T-cell (primary cell): Measurements from ENCODE around the gene TRIOBP. TPM values are rescaled to one million over a fixed set of nuclear protein-coding genes. Genes with fewer than 3 reads are reported as not detected.

ENCODE experiments used
- ATAC-seq, 4 experiments: fragments of 200-7000 bp in 3 of 4; fragments of 150-1000 bp in 1 of 4; cut with Tn5 transposase; replicated peaks in 1 of 4; 1 replicate in 3 of 4; 2 replicates in 1 of 4; pipeline ENCODE4 v1.10.0; 2021; ENCODE audit warnings: moderate library complexity in 3 of 4, mild to moderate bottlenecking in 2 of 4, moderate number of reproducible peaks in 1 of 4
- CTCF ChIA-PET, 2 donors: fragments of 300-600 bp; sonication (Branson Sonifier 250); formaldehyde crosslinking; loops; one replicate each; lab custom pipeline; 2022; ENCODE audit warnings: antibody characterized with exemption in 2 of 2; lab: Charles Lee
- POLR2A ChIA-PET, 2 donors: fragments of 300-600 bp; sonication (Branson Sonifier 250); formaldehyde crosslinking; loops; one replicate each; lab custom pipeline; 2022; ENCODE audit warnings: antibody characterized with exemption in 2 of 2; lab: Charles Lee
- DNase-seq, 35 experiments: peaks; one replicate each; pipeline versions ENCODE4 v3.0.0 to v3.0.0-alpha.2; 2013 to 2023
- H3K27ac ChIP-seq: one replicate; pipeline ENCODE4 v1.5.1; 2013; ENCODE audit warnings: low read length
- H3K27me3 ChIP-seq, 2 experiments: replicated peaks in 1 of 2; 1 replicate in 1 of 2; 2 replicates in 1 of 2; pipeline versions ENCODE4 v1.6.1 to v1.7.0; 2013; ENCODE audit warnings: low read length in 1 of 2, mixed read lengths in 1 of 2; ENCODE audit not compliant: control insufficient read depth in 2 of 2, insufficient read depth in 2 of 2; ENCODE audit errors: extremely low read depth in 1 of 2
- H3K36me3 ChIP-seq, 2 donors: 1 replicate in 1 of 2; 2 replicates in 1 of 2; pipeline versions ENCODE4 v1.6.1 to v1.7.0; 2013; ENCODE audit warnings: low read length in 1 of 2; ENCODE audit not compliant: control insufficient read depth in 2 of 2, insufficient read depth in 1 of 2; ENCODE audit errors: extremely low read depth in 1 of 2
- H3K4me1 ChIP-seq, 2 experiments: 1 replicate in 1 of 2; 2 replicates in 1 of 2; pipeline versions ENCODE4 v1.6.1 to v1.7.0; 2013; ENCODE audit warnings: low read length in 2 of 2, mixed read lengths in 1 of 2; ENCODE audit not compliant: insufficient read depth in 2 of 2, control insufficient read depth in 1 of 2; ENCODE audit errors: extremely low read depth in 1 of 2
- H3K4me3 ChIP-seq, 2 donors: 1 replicate in 1 of 2; 2 replicates in 1 of 2; pipeline versions ENCODE4 v1.5.1 to v1.7.0; 2013; ENCODE audit warnings: mild to moderate bottlenecking in 2 of 2, low read length in 1 of 2, moderate library complexity in 1 of 2; ENCODE audit not compliant: control insufficient read depth in 1 of 2; ENCODE audit errors: extremely low read depth in 1 of 2
- H3K9me3 ChIP-seq: 2 replicates; pipeline ENCODE4 v1.7.0; 2013
- H3K27ac Mint-ChIP-seq, 2 donors: one replicate each; pipeline ENCODE4 v1.8.0; 2020 to 2021; ENCODE audit warnings: mild to moderate bottlenecking in 2 of 2, mixed read lengths in 2 of 2
- H3K27me3 Mint-ChIP-seq, 2 donors: one replicate each; pipeline ENCODE4 v1.8.0; 2021 to 2022; ENCODE audit warnings: mixed read lengths in 2 of 2
- H3K36me3 Mint-ChIP-seq: one replicate; pipeline ENCODE4 v1.8.0; 2021; ENCODE audit warnings: mixed read lengths
- H3K4me1 Mint-ChIP-seq, 3 donors: one replicate each; pipeline ENCODE4 v1.8.0; 2020 to 2022; ENCODE audit warnings: mixed read lengths in 3 of 3, mild to moderate bottlenecking in 1 of 3
- H3K4me3 Mint-ChIP-seq, 3 donors: one replicate each; pipeline ENCODE4 v1.8.0; 2020 to 2022; ENCODE audit warnings: mild to moderate bottlenecking in 3 of 3, mixed read lengths in 3 of 3, moderate library complexity in 3 of 3
- H3K9me3 Mint-ChIP-seq, 3 donors: one replicate each; pipeline ENCODE4 v1.8.0; 2020 to 2022; ENCODE audit warnings: mixed read lengths in 3 of 3
- WGBS: methylation state at CpG from one replicate; pipeline ENCODE4 v1.1.5; 2013; ENCODE audit warnings: missing lambda C conversion rate; ENCODE audit not compliant: insufficient coverage; 5-methylcytosine and 5-hydroxymethylcytosine counted together
- total RNA-seq, 35 experiments: library from RNA in 6 of 35; stranded (reverse) in 6 of 35; fragments of 120-200 nt in 1 of 35; gene quantifications; one replicate each; pipeline versions ENCODE4 v1.2.1 to v1.2.4 and lab custom pipeline; 2013 to 2026

Gene TRIOBP
- total RNA-seq, 5 donors from 2014 or later (not counting 1 experiment from before 2014, with no cell fraction given): 14.5 to 36.8 (median 31.1) TPM

GRCh38 chr22:37745548-37746365, 48.9 kb downstream of the TRIOBP start:
- Histone ChIP-seq H3K36me3 (no peaks in the 10 kb centered on the region), H3K9me3 (no peaks in the 10 kb centered on the region), H3K27ac (no peak overlapping the region), H3K4me1 (peaks cover 2 to 34% of the 10 kb centered on the region in 2 experiments), H3K27me3 (no peaks in the 10 kb centered on the region), H3K4me3 (peak overlapping the region; percentile 78 to 81)
- DNase-seq (peak; percentile 65 to 91 (median 79)), ATAC-seq (peak; percentile 95 to 97 (median 96))
- Mint-ChIP-seq H3K27me3 (no peaks in the 10 kb centered on the region), H3K4me1 (peaks cover 22 to 29% (median 25%) of the 10 kb centered on the region in 3 donors), H3K4me3 (peak overlapping the region; percentile 85 to 87 (median 86)), H3K9me3 (no peaks in the 10 kb centered on the region), H3K27ac (peak overlapping the region; percentile 82 to 83), H3K36me3 (no peaks in the 10 kb centered on the region)
- ChIA-PET CTCF (no interaction called here), POLR2A (no interaction called here)
- 0% methylated on average over 57 of the region's 94 CpGs for WGBS

GRCh38 chr22:37746366-37747079, 49.7 kb downstream of the TRIOBP start:
- Histone ChIP-seq H3K27me3 (no peaks in the 10 kb centered on the region), H3K9me3 (no peaks in the 10 kb centered on the region), H3K4me3 (peak overlapping the region; percentile 75 to 81), H3K27ac (no peak overlapping the region), H3K36me3 (no peaks in the 10 kb centered on the region), H3K4me1 (peaks cover 2 to 35% of the 10 kb centered on the region in 2 experiments)
- H3K9me3 Mint-ChIP-seq: no peaks in the 10 kb centered on the region
- peaks cover 22 to 29% (median 25%) of the 10 kb centered on the region in 3 donors for H3K4me1 Mint-ChIP-seq
- H3K27ac Mint-ChIP-seq: peak overlapping the region; percentile 74 to 76
- ATAC-seq (peak; percentile 40 to 56 (median 44)), DNase-seq (peak in 10 of 35 experiments; percentile 2 to 29 (median 15))
- peak overlapping the region; percentile 85 to 89 (median 85) for H3K4me3 Mint-ChIP-seq
- no peaks in the 10 kb centered on the region for H3K36me3 Mint-ChIP-seq
- POLR2A ChIA-PET: interaction anchor here in 1 of 2 donors (0.6 to 0.8 kb wide), 2 partner anchors 9 to 503 kb away, joined by 3 to 8 read pairs; no protein-coding TSS in a partner anchor
- H3K27me3 Mint-ChIP-seq: no peaks in the 10 kb centered on the region
- CTCF ChIA-PET: no interaction called here
- WGBS: under 1% methylated on average over 52 of the region's 64 CpGs

GRCh38 chr22:37747080-37747714, 50.3 kb downstream of the TRIOBP start:
- peaks cover 2 to 35% of the 10 kb centered on the region in 2 experiments for H3K4me1 ChIP-seq
- Mint-ChIP-seq H3K27ac (peak overlapping the region; percentile 74 to 76), H3K4me1 (peaks cover 22 to 29% (median 25%) of the 10 kb centered on the region in 3 donors), H3K4me3 (peak overlapping the region; percentile 85 to 89 (median 85)), H3K36me3 (no peaks in the 10 kb centered on the region), H3K9me3 (no peaks in the 10 kb centered on the region), H3K27me3 (no peaks in the 10 kb centered on the region)
- peak overlapping the region; percentile 75 to 81 for H3K4me3 ChIP-seq
- WGBS: 54% methylated on average over 9 of the region's 16 CpGs
- CTCF ChIA-PET: interaction anchor here in 1 of 2 donors (0.6 kb wide), 1 partner anchor 75 kb away, joined by 4 read pairs; no protein-coding TSS in a partner anchor
- no peak for ATAC-seq
- POLR2A ChIA-PET: interaction anchor here in 1 of 2 donors (0.6 to 0.8 kb wide), 2 partner anchors 10 to 502 kb away, joined by 3 to 8 read pairs; no protein-coding TSS in a partner anchor
- H3K27me3 ChIP-seq: no peaks in the 10 kb centered on the region
- H3K9me3 ChIP-seq: no peaks in the 10 kb centered on the region
- H3K27ac ChIP-seq: no peak overlapping the region
- peaks cover under 1 to 4% of the 10 kb centered on the region in 2 donors for H3K36me3 ChIP-seq
- peak in 1 of 35 experiments; percentile 21 for DNase-seq

GRCh38 chr22:37747715-37748100, 50.9 kb downstream of the TRIOBP start:
- Mint-ChIP-seq H3K27me3 (no peaks in the 10 kb centered on the region), H3K4me1 (peaks cover 22 to 29% (median 25%) of the 10 kb centered on the region in 3 donors), H3K9me3 (no peaks in the 10 kb centered on the region), H3K4me3 (peak overlapping the region; percentile 46 to 89 (median 85)), H3K27ac (peak overlapping the region in 1 of 2 donors; percentile 28), H3K36me3 (no peaks in the 10 kb centered on the region)
- Histone ChIP-seq H3K27ac (no peak overlapping the region), H3K4me3 (no peak overlapping the region), H3K9me3 (no peaks in the 10 kb centered on the region), H3K27me3 (no peaks in the 10 kb centered on the region), H3K4me1 (peaks cover 2 to 35% of the 10 kb centered on the region in 2 experiments), H3K36me3 (peaks cover 3 to 4% of the 10 kb centered on the region in 2 donors)
- 91% methylated on average over 8 of the region's 8 CpGs for WGBS
- ATAC-seq (no peak), DNase-seq (no peak)
- ChIA-PET POLR2A (no interaction called here), CTCF (interaction anchor here in 1 of 2 donors (0.6 kb wide), 1 partner anchor 76 kb away, joined by 4 read pairs; no protein-coding TSS in a partner anchor)

GRCh38 chr22:37748659-37749058, 51.8 kb downstream of the TRIOBP start:
- Histone ChIP-seq H3K27ac (no peak overlapping the region), H3K4me3 (no peak overlapping the region), H3K27me3 (no peaks in the 10 kb centered on the region), H3K9me3 (no peaks in the 10 kb centered on the region), H3K4me1 (peaks cover 2 to 35% of the 10 kb centered on the region in 2 experiments), H3K36me3 (peaks cover 3 to 5% of the 10 kb centered on the region in 2 donors)
- ChIA-PET POLR2A (no interaction called here), CTCF (no interaction called here)
- H3K4me1 Mint-ChIP-seq: peaks cover 22 to 29% (median 25%) of the 10 kb centered on the region in 3 donors
- 85% methylated on average over 8 of the region's 8 CpGs for WGBS
- no peaks in the 10 kb centered on the region for H3K9me3 Mint-ChIP-seq
- no peak overlapping the region for H3K4me3 Mint-ChIP-seq
- no peaks in the 10 kb centered on the region for H3K27me3 Mint-ChIP-seq
- peaks cover 3% of the 10 kb centered on the region for H3K36me3 Mint-ChIP-seq
- no peak overlapping the region for H3K27ac Mint-ChIP-seq
- DNase-seq (no peak), ATAC-seq (no peak)
